A673 (cell line): ENCODE results near the gene CEP126.

Experiments
- CTCF ChIP-seq: fragments of 300-800, 200-600 bp; sonication (generic); conservative IDR thresholded peaks from 2 replicates; pipeline ENCODE4 v1.5.1; 2017; ENCODE audit warnings: low read depth, mild to moderate bottlenecking, antibody characterized with exemption, low read length, moderate library complexity, mixed read lengths
- EZH2 ChIP-seq: fragments of 200-600 bp; sonication (generic); IDR thresholded peaks from 2 replicates; pipeline ENCODE4 v1.6.1; 2017; ENCODE audit warnings: borderline replicate concordance, low read depth, mild to moderate bottlenecking, mixed read lengths, antibody characterized with exemption, low read length; ENCODE audit not compliant: poor library complexity, severe bottlenecking

- TF ChIP-seq CTCF (no peak), EZH2 (no peak)
These were observed 112.1 kb downstream of the CEP126 start for GRCh38 chr11:102026959-102027358.
